Sigmoid colon (tissue), 7 donors: Measurements from ENCODE around the gene ACCS. TPM values are rescaled to one million over a fixed set of nuclear protein-coding genes. Genes with fewer than 3 reads are reported as not detected.

Experiments used
- DNase-seq: peaks from one replicate; pipeline ENCODE4 v3.0.0-alpha.2; 2019
- H3K27ac ChIP-seq, 4 donors: fragments of 200-600 bp; sonication (generic); one replicate each; pipeline ENCODE4 v1.5.1; 2016 to 2019; ENCODE audit warnings: mild to moderate bottlenecking in 1 of 4
- H3K27me3 ChIP-seq, 3 donors: fragments of 200-600 bp; sonication (generic); one replicate each; pipeline ENCODE4 v1.5.1; 2019; ENCODE audit warnings: mild to moderate bottlenecking in 1 of 3
- H3K36me3 ChIP-seq, 4 donors: fragments of 200-600 bp; sonication (generic); one replicate each; pipeline ENCODE4 v1.5.1; 2016 to 2019
- H3K4me1 ChIP-seq, 4 donors: fragments of 200-600 bp; sonication (generic); one replicate each; pipeline ENCODE4 v1.5.1; 2017 to 2019
- H3K4me3 ChIP-seq, 4 donors: fragments of 200-600 bp; sonication (generic); one replicate each; pipeline ENCODE4 v1.5.1; 2017 to 2019; ENCODE audit warnings: mild to moderate bottlenecking in 2 of 4, moderate library complexity in 1 of 4
- H3K9me3 ChIP-seq, 4 donors: fragments of 200-600 bp in 3 of 4; sonication (generic) in 3 of 4; one replicate each; pipeline versions ENCODE4 v1.5.1 to v1.6.1; 2013 to 2019
- EP300 ChIP-seq, 4 donors: sonication (generic); formaldehyde crosslinking; IDR thresholded peaks; one replicate each; pipeline ENCODE4 v1.6.1; 2017; ENCODE audit warnings: antibody characterized with exemption in 4 of 4
- POLR2A ChIP-seq, 2 donors: fragments of 450-650 bp; IDR thresholded peaks; one replicate each; pipeline ENCODE4 v1.6.1; 2016; ENCODE audit warnings: antibody characterized with exemption in 2 of 2, mild to moderate bottlenecking in 2 of 2, moderate library complexity in 2 of 2
- POLR2AphosphoS5 ChIP-seq, 4 donors: sonication (generic); formaldehyde crosslinking; IDR thresholded peaks; one replicate each; pipeline ENCODE4 v1.6.1; 2017; ENCODE audit warnings: antibody characterized with exemption in 4 of 4
- WGBS, 2 donors: extraction: QIAGEN DNeasy Blood & Tissue Kit; methylation state at CpG; one replicate each; pipeline ENCODE4 v1.1.7; 2013; 5-methylcytosine and 5-hydroxymethylcytosine counted together
- intact Hi-C: fragments of 100-400 bp; cut with DNase I; formaldehyde crosslinking; loops from one replicate; pipeline ENCODE4 v1.15.1; 2023
- polyA plus RNA-seq, 3 donors: library from polyadenylated mRNA; stranded (reverse); fragments of 200-250 nt; gene quantifications; one replicate each; pipeline ENCODE4 v1.2.3, GENCODE V29; 2013
- total RNA-seq, 4 donors: library from RNA; depleted of rRNA; stranded (reverse); fragments of >200 nt; gene quantifications; one replicate each; pipeline ENCODE4 v1.1.0, GENCODE V29; 2016
- TF ChIP-seq, protein P1 (sequence below), 4 experiments: fragments of 450-650 bp in 3 of 4; fragments of 200-600 bp in 1 of 4; IDR thresholded peaks; one replicate each; pipeline ENCODE4 v1.5.1; 2016 to 2019; ENCODE audit warnings: antibody characterized with exemption in 4 of 4, mild to moderate bottlenecking in 3 of 4, moderate library complexity in 2 of 4
- donor health status: healthy with polysubstance abuse.
- donor health status: Bipolar disorder and iron deficiency.
- donor health status: healthy.

Gene ACCS
- total and polyA plus RNA-seq, 7 donors, result 1.8 to 52.6 (median 11.4) TPM

DNA sequence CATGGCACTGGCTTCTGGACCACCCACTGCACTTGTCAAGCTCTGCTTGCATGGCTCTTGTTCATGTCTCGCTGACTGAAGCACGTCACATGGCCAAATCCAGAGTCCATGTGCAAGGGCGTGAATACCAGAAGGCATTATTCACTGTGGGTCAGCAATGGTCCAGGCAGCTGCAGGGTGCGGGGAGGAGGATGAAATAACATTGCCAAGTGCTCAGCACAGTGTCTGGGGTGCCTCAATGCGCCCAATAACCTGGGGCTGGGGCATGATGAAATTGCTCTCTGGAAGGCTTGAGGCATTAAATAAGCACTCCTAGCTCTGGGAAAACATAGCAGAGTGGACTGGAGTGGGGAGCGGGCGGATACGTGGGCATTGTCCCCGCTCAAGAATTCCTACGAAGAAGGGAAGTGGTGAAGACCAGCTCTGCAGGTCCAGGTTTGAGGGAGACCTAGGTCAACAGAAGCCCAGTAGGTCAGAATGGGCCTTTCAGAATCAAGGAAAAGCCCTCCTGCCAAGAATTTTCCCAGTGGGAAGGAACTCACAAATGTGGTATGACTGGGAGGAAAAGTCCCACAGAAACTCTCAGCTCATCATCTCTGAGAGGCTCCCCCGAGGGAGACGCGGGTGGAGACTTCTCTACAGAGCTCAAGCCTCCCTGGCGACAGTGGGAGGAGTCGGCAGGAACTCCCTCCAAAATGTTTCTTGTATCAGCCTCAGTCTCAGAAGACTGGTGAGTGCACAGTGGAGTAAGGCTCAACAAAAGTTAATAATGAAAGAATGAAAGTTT is 33.6 kb upstream of the ACCS start:
- H3K27ac ChIP-seq, result peak overlapping the region in 3 of 4 donors; percentile 6 to 64 (median 27)

DNA sequence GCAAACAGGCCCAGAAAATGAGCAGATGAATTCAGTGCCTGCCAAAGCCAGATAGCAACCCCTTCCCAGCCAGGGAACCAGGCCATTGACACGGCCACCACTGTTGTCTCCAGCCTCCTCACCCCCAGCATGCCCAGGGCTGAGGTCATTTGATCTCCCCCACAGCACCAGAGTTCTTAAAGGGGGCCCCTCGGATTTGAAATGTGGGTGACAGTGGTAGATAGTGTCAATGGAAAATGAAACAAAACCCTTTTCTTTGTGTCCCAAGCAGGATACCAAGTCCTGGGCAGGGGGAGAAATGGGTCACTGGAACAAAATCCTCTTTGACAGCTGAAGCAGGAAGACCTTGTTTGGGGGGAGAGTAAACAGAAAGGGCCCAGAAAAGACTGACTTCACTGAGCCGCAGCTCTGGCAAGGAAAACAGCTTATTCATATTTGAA is 32.6 kb upstream of the ACCS start:
- Histone ChIP-seq H3K36me3 (no peaks in the 10 kb centered on the region), H3K9me3 (no peaks in the 10 kb centered on the region), H3K4me1 (peaks cover 0 to 33% (median 27%) of the 10 kb centered on the region in 4 donors), H3K27ac (peak overlapping the region; percentile 6 to 64 (median 24)), H3K27me3 (no peaks in the 10 kb centered on the region), H3K4me3 (no peak overlapping the region)
- whole genome bisulfite sequencing, 2 donors, result 37 to 62% methylated on average over 3 of the region's 3 CpGs
- intact Hi-C loops, result loop anchor here (5.0 kb wide), 2 partner anchors 46 to 91 kb away; partner anchors contain the start of gene C11orf96
- TF ChIP-seq POLR2AphosphoS5 (IDR thresholded peaks at IDR 0.05), result no peak
- no peak for TF ChIP-seq POLR2A (IDR thresholded peaks at IDR 0.05)
- no peak for TF ChIP-seq EP300 (IDR thresholded peaks at IDR 0.05)
- TF ChIP-seq, protein P1, sequence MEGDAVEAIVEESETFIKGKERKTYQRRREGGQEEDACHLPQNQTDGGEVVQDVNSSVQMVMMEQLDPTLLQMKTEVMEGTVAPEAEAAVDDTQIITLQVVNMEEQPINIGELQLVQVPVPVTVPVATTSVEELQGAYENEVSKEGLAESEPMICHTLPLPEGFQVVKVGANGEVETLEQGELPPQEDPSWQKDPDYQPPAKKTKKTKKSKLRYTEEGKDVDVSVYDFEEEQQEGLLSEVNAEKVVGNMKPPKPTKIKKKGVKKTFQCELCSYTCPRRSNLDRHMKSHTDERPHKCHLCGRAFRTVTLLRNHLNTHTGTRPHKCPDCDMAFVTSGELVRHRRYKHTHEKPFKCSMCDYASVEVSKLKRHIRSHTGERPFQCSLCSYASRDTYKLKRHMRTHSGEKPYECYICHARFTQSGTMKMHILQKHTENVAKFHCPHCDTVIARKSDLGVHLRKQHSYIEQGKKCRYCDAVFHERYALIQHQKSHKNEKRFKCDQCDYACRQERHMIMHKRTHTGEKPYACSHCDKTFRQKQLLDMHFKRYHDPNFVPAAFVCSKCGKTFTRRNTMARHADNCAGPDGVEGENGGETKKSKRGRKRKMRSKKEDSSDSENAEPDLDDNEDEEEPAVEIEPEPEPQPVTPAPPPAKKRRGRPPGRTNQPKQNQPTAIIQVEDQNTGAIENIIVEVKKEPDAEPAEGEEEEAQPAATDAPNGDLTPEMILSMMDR (IDR thresholded peaks at IDR 0.05), result no peak
- no peak for DNase-seq

More for the DNA sequence above, 33.6 kb upstream of the ACCS start:
- no peaks in the 10 kb centered on the region for H3K27me3 ChIP-seq
- H3K36me3 ChIP-seq, result no peaks in the 10 kb centered on the region
- 75 to 78% methylated on average over 15 of the region's 15 CpGs for WGBS, 2 donors
- H3K9me3 ChIP-seq, result no peaks in the 10 kb centered on the region
- intact Hi-C loops, result loop anchor here (5.0 kb wide), 2 partner anchors 45 to 90 kb away; partner anchors contain the start of gene C11orf96
- DNase-seq, result no peak
- peaks cover 0 to 33% (median 27%) of the 10 kb centered on the region in 4 donors for H3K4me1 ChIP-seq
- TF ChIP-seq, protein P1 (IDR thresholded peaks at IDR 0.05), result no peak
- peak in 1 of 4 donors; percentile 38 for TF ChIP-seq POLR2AphosphoS5 (IDR thresholded peaks at IDR 0.05)
- H3K4me3 ChIP-seq, result no peak overlapping the region

DNA sequence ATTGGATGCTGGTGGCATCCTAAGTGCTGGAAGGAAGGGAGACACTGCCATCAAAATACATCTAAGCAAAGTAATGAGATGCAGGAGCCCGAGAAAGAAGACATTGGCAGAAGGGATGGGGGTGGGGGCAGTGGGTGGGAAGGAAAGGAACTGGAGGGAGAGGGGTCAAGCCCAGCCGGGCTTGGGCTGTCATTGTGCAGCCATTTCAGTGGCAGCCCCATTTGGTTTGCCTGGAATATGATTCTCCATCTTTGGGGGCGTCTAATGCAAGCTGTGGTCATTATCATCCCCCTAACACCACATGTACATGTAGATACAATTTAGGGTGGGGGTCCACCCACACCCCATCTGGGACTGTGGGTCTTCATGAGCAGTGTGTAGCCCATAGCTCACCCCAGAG is 32.2 kb upstream of the ACCS start:
- intact Hi-C loops, result loop anchor here (5.0 kb wide), 2 partner anchors 47 to 92 kb away; partner anchors contain the start of gene C11orf96

DNA sequence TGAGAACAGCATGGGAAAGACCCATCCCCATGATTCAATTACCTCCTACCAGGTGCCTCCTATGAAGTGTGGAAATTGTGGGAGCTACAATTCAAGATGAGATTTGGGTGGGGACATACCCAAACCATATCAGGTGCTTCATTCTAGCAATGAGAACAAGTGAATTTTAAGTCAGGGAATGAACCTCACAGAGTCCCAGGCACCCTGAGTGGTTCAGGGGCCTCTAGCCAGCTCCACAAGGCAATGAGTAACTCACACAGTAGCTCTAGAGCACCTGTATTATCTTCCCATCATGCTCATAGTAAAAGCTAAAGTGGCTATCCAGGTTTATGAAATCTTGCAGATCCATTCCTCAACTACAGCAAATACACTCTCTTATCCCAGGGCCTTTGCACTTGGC is 31.4 kb upstream of the ACCS start:
- Histone ChIP-seq H3K36me3 (no peaks in the 10 kb centered on the region), H3K27me3 (no peaks in the 10 kb centered on the region), H3K27ac (no peak overlapping the region), H3K4me1 (peaks cover 0 to 33% (median 27%) of the 10 kb centered on the region in 4 donors), H3K4me3 (no peak overlapping the region), H3K9me3 (no peaks in the 10 kb centered on the region)
- intact Hi-C loops, result loop anchor here (5.0 kb wide), 3 partner anchors 47 to 207 kb away; partner anchors contain the start of gene C11orf96
- DNase-seq, result no peak
- no peak for TF ChIP-seq EP300 (IDR thresholded peaks at IDR 0.05)

More for the DNA sequence above, 32.2 kb upstream of the ACCS start:
- Histone ChIP-seq H3K27me3 (no peaks in the 10 kb centered on the region), H3K36me3 (no peaks in the 10 kb centered on the region), H3K27ac (no peak overlapping the region), H3K9me3 (no peaks in the 10 kb centered on the region), H3K4me1 (peaks cover 0 to 33% (median 27%) of the 10 kb centered on the region in 4 donors), H3K4me3 (no peak overlapping the region)
- TF ChIP-seq POLR2A (IDR thresholded peaks at IDR 0.05) (no peak), EP300 (IDR thresholded peaks at IDR 0.05) (no peak)
- 50 to 52% methylated on average over 3 of the region's 3 CpGs for WGBS, 2 donors
- no peak for DNase-seq

DNA sequence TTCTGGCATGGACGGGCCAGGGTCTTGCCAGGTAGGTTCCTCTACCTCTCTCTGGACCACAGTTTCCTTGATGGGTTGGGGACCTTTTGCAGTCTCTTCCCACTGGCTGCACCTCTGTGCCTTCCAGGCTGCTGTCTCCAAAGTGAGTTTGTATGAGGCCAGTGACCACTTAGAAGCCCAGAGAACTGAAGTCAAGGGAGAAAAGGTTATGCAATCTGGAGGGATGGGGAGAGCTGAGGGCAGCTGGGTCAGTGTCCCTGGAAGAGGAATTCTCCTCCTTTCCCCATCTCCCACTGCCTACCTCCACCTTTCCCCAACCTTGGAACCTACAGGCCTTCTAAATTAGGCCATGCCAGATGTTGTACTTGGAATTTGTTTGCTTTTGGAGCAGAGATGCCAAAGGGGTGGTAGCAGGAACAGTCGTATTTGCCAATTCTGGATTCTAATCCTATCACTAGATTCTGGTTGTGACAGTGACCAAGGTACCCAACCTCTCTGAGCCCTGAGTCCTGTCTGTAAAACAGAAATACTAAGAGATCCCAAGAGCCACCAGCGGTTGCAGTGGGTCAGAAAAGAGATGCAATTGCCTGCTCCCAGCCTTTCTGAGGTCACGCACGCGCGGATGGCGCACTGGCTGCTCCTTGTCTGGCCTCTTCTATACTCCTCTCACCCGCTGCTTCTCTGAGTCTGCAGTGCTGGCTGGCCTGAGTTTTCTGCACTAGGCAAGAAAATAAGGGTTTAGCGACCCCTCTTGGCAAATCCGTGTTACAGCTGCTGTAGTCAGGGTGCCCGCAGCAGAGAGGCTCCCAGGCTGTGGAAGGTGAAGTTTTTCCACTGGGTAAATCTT is 29.0 kb upstream of the ACCS start:
- intact Hi-C loops, result loop anchor here (1.0 to 5.0 kb wide), 2 partner anchors 147 to 210 kb away; no protein-coding TSS in a partner anchor
- peak; percentile 93 for DNase-seq
- TF ChIP-seq, protein P1 (IDR thresholded peaks at IDR 0.05), result peak; percentile 42 to 69 (median 60)
- TF ChIP-seq POLR2A (IDR thresholded peaks at IDR 0.05), result no peak
- Histone ChIP-seq H3K9me3 (peaks cover 0 to 4% (median 0%) of the 10 kb centered on the region in 4 donors), H3K36me3 (no peaks in the 10 kb centered on the region), H3K27me3 (no peaks in the 10 kb centered on the region), H3K4me1 (peaks cover 0 to 19% (median 12%) of the 10 kb centered on the region in 4 donors), H3K4me3 (no peak overlapping the region), H3K27ac (peak overlapping the region in 2 of 4 donors; percentile 21 to 47)
- 25 to 26% methylated on average over 12 of the region's 12 CpGs for WGBS, 2 donors
